ENCODE results near the gene CFAP99. TPM values are rescaled to one million over a fixed set of nuclear protein-coding genes. Genes with fewer than 3 reads are reported as not detected.

The CFAP99 gene
- total RNA-seq, 2 experiments from 2014 or later, result 0.11 TPM; not detected in 1

Other genes starting within 250 kb of the CFAP99 start
- gene HAUS3, start 176.8 kb upstream of the CFAP99 start, total RNA-seq, result 10 to 100 TPM; 28.5 to 28.7 TPM
- 1 to 10 TPM; 2.4 to 3.2 TPM for gene POLN, start 176.8 kb upstream of the CFAP99 start, total RNA-seq
- gene MXD4, start 156.8 kb upstream of the CFAP99 start, total RNA-seq, result 10 to 100 TPM; 26.2 to 33.2 TPM
- gene ZFYVE28, start 310 bp upstream of the CFAP99 start, total RNA-seq, result 10 to 100 TPM; 16.1 to 17.7 TPM
- gene RNF4, start 50.2 kb downstream of the CFAP99 start, total RNA-seq, result 100 to 1,000 TPM; 103 to 109 TPM
- 10 to 100 TPM; 37.0 to 37.7 TPM for gene FAM193A, start 117.7 kb downstream of the CFAP99 start, total RNA-seq